GM21447 (cell line): Measurements from ENCODE around the gene MED25.
"Not testable (repeated sequence)": the region's sequence is repeated elsewhere in the genome, so short reads cannot be mapped to it uniquely, and the experiment has no call there.

ENCODE experiments used
- ATAC-seq: cut with Tn5 transposase; IDR thresholded peaks from one replicate; pipeline ENCODE4 v1.9.1; 2021; ENCODE audit not compliant: unreplicated experiment

Gene MED25

GRCh38 chr19:49814010-49814409 is 4.1 kb upstream of the MED25 start:
- ATAC-seq: no peak

GRCh38 chr19:49816590-49816989 is 1.5 kb upstream of the MED25 start:
- ATAC-seq: no peak

GRCh38 chr19:49818649-49819370 is 721 bp downstream of the MED25 start:
- ATAC-seq: no peak

- not testable (repeated sequence) for ATAC-seq
Observed at GRCh38 chr19:49819452-49820115, 1.5 kb downstream of the MED25 start.

GRCh38 chr19:49820125-49820524 is 2.0 kb downstream of the MED25 start:
- no peak for ATAC-seq

- no peak for ATAC-seq
Observed at GRCh38 chr19:49823472-49823871, 5.4 kb downstream of the MED25 start.

- no peak for ATAC-seq
Observed at GRCh38 chr19:49824662-49825061, 6.6 kb downstream of the MED25 start.

- ATAC-seq: no peak
Observed at GRCh38 chr19:49827034-49827433, 8.9 kb downstream of the MED25 start.

- ATAC-seq: no peak
Observed at GRCh38 chr19:49829200-49829599, 11.1 kb downstream of the MED25 start.

GRCh38 chr19:49829721-49830120 is 11.6 kb downstream of the MED25 start:
- no peak for ATAC-seq

GRCh38 chr19:49830766-49831165 is 12.7 kb downstream of the MED25 start:
- no peak for ATAC-seq

- no peak for ATAC-seq
Observed at GRCh38 chr19:49831592-49831991, 13.5 kb downstream of the MED25 start.

GRCh38 chr19:49832556-49832955 is 14.5 kb downstream of the MED25 start:
- no peak for ATAC-seq

GRCh38 chr19:49833599-49833998 is 15.5 kb downstream of the MED25 start:
- ATAC-seq: no peak

GRCh38 chr19:49835562-49835961 is 17.5 kb downstream of the MED25 start:
- ATAC-seq: no peak

GRCh38 chr19:49836176-49837008 is 18.3 kb downstream of the MED25 start:
- no peak for ATAC-seq

GRCh38 chr19:49837009-49837310 is 18.9 kb downstream of the MED25 start:
- ATAC-seq: no peak

- ATAC-seq: no peak
Observed at GRCh38 chr19:49837425-49837824, 19.3 kb downstream of the MED25 start.

- no peak for ATAC-seq
Observed at GRCh38 chr19:49838885-49839588, 20.9 kb downstream of the MED25 start.

- ATAC-seq: no peak
Observed at GRCh38 chr19:49839713-49840112, 21.6 kb downstream of the MED25 start.

GRCh38 chr19:49840321-49840720 is 22.2 kb downstream of the MED25 start:
- ATAC-seq: no peak
